Mammary epithelial cell (primary cell): ENCODE results near the gene VWA2.

Experiments used
- CTCF ChIP-seq, 2 donors: IDR thresholded peaks in 1 of 2; conservative IDR thresholded peaks in 1 of 2; 2 replicates each; pipeline ENCODE4 v1.5.1; 2011 to 2012; ENCODE audit warnings: inconsistent platforms in 2 of 2, low read length in 2 of 2, mild to moderate bottlenecking in 2 of 2, control low read depth in 1 of 2, low read depth in 1 of 2; ENCODE audit not compliant: insufficient read depth in 1 of 2; ENCODE audit errors: extremely low read depth in 1 of 2
- EZH2 ChIP-seq: IDR thresholded peaks from 2 replicates; pipeline ENCODE4 v1.6.1; 2012; ENCODE audit warnings: low read length, inconsistent platforms, borderline replicate concordance

- TF ChIP-seq CTCF (conservative IDR thresholded peaks at IDR 0.05 in 1 of 2, IDR thresholded peaks at IDR 0.05 in 1 of 2; ENCODE audit: extremely low read depth in 1 of 2, insufficient read depth in 1 of 2, low read depth in 1 of 2, low read length in 2 of 2), result no peak
- TF ChIP-seq EZH2, result no peak
Observed at GRCh38 chr10:114245121-114245791, 6.2 kb downstream of the VWA2 start.
